NT2/D1 (cell line): ENCODE results near the gene ZNF32.

Experiments
- SUZ12 ChIP-seq: IDR thresholded peaks from 2 replicates; pipeline ENCODE4 v1.6.1; 2011; ENCODE audit not compliant: insufficient read length, insufficient read depth; ENCODE audit errors: extremely low read depth
- YY1 ChIP-seq: IDR thresholded peaks from 2 replicates; pipeline ENCODE4 v1.6.1; 2011; ENCODE audit not compliant: insufficient read length, insufficient read depth

GRCh38 chr10:43693602-43694001, 44.9 kb upstream of the ZNF32 start:
- TF ChIP-seq SUZ12 (no peak), YY1 (no peak)
